T-helper 2 cell treated with Interferon-gamma antibody and Interleukin-4, amounts not matched to agents 5 μg/mL and 100 μg/mL, for 36 hours (primary cell): ENCODE measurements around the gene ARL6IP4.
A peak's percentile ranks its signal among the peaks of the same experiment; 100 is the strongest.

Experiments used
- DNase-seq: peaks from one replicate; pipeline ENCODE4 v3.0.0; 2021; ENCODE audit warnings: low spot score
- H3K27ac Mint-ChIP-seq: one replicate; pipeline ENCODE4 v1.8.0; 2021; ENCODE audit warnings: mild to moderate bottlenecking, mixed read lengths
- H3K27me3 Mint-ChIP-seq: one replicate; pipeline ENCODE4 v1.8.0; 2021; ENCODE audit warnings: low read depth, mixed read lengths
- H3K36me3 Mint-ChIP-seq: one replicate; pipeline ENCODE4 v1.8.0; 2021; ENCODE audit warnings: low read depth, mixed read lengths
- H3K4me1 Mint-ChIP-seq: one replicate; pipeline ENCODE4 v1.8.0; 2021; ENCODE audit warnings: low read depth, mixed read lengths
- H3K4me3 Mint-ChIP-seq: one replicate; pipeline ENCODE4 v1.8.0; 2022; ENCODE audit warnings: mild to moderate bottlenecking, moderate library complexity, mixed read lengths
- H3K9me3 Mint-ChIP-seq: one replicate; pipeline ENCODE4 v1.8.0; 2021; ENCODE audit warnings: mixed read lengths

Gene ARL6IP4

DNA sequence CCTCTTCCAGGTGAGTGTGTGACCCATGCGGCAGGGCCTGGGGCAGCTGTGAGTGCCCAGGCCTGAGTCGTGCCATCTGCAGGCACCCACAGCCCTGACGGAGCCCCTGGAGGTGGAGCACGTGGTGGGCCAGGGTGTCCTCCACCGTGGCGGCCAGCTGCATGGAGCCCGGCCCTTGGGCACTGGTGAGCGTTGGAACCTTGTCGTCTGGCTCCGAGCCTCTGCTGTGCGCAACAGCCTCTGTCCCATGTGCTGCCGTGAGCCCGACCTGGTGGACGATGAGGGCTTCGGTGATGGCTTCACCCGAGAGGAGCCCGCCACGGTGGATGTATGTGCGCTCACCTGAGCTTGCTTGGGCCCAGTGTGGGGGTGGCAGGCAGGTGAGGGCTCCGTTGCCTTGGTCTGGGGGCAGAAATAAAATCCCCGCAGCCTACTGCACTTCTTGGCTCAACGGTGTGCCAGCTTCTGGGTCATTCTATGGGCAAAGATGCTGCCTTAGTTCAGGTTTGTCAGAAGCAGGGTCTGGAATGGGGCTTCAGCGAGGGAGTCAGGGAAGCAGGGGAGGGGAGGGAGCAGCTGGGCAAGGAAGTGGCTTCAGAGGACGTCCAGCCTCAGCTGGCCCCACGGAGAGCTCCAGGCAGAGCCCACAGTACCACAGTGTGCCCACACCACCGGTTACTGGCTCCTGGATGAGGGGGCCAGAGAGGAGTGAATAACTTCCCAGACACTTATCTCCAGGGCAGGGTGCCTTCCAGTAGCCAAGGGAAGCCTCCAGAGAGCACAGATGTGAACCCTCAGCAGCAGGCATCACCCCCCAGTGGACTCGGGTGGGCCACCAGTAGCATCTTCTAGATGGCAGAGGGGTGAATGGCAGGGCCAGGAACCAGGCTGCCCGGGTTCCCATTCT lies 1.2 kb upstream of the ARL6IP4 start:
- H3K36me3 Mint-ChIP-seq: peaks cover 16% of the 10 kb centered on the region
- no peaks in the 10 kb centered on the region for H3K9me3 Mint-ChIP-seq
- peaks cover 31% of the 10 kb centered on the region for H3K4me1 Mint-ChIP-seq
- peak overlapping the region; percentile 93 for H3K4me3 Mint-ChIP-seq
- no peaks in the 10 kb centered on the region for H3K27me3 Mint-ChIP-seq
- DNase-seq: no peak
- peak overlapping the region; percentile 88 for H3K27ac Mint-ChIP-seq

DNA sequence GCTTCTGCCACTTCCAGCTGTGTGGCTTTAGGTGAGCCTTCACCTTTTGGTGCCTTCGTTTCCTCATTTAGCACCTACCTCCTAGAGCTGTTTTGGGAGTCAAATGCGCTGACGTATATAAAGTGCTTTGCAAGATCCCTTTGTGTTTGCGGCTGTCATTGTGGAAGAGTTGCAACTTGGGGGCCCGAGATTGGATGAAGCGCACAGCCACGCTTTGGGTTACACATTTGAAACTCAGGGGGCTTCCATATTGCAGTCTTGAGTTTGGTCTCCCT lies 636 bp upstream of the ARL6IP4 start:
- no peaks in the 10 kb centered on the region for H3K27me3 Mint-ChIP-seq
- H3K4me1 Mint-ChIP-seq: peaks cover 32% of the 10 kb centered on the region
- H3K9me3 Mint-ChIP-seq: no peaks in the 10 kb centered on the region
- peaks cover 20% of the 10 kb centered on the region for H3K36me3 Mint-ChIP-seq
- peak overlapping the region; percentile 93 for H3K4me3 Mint-ChIP-seq
- peak overlapping the region; percentile 88 for H3K27ac Mint-ChIP-seq
- DNase-seq: no peak

DNA sequence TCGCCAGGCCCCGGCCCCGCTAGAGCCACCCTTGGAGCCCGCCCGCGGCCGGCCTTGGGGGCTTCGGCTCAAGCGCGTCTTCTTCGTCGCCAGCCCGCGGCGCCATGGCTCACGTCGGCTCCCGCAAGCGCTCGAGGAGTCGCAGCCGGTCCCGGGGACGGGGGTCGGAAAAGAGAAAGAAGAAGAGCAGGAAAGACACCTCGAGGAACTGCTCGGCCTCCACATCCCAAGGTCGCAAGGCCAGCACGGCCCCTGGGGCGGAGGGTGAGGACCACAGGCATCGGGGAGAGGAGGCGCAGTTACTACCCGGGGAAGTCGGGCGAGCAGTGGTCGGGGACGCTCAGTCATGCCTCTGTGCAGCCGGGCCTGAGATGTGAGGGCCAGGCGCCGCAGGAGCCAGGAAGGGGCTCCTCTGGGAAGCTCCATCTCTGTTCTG lies 573 bp downstream of the ARL6IP4 start:
- H3K36me3 Mint-ChIP-seq: peaks cover 22% of the 10 kb centered on the region
- H3K27ac Mint-ChIP-seq: peak overlapping the region; percentile 80
- peaks cover 29% of the 10 kb centered on the region for H3K4me1 Mint-ChIP-seq
- H3K27me3 Mint-ChIP-seq: no peaks in the 10 kb centered on the region
- no peak for DNase-seq
- H3K4me3 Mint-ChIP-seq: peak overlapping the region; percentile 89
- no peaks in the 10 kb centered on the region for H3K9me3 Mint-ChIP-seq

DNA sequence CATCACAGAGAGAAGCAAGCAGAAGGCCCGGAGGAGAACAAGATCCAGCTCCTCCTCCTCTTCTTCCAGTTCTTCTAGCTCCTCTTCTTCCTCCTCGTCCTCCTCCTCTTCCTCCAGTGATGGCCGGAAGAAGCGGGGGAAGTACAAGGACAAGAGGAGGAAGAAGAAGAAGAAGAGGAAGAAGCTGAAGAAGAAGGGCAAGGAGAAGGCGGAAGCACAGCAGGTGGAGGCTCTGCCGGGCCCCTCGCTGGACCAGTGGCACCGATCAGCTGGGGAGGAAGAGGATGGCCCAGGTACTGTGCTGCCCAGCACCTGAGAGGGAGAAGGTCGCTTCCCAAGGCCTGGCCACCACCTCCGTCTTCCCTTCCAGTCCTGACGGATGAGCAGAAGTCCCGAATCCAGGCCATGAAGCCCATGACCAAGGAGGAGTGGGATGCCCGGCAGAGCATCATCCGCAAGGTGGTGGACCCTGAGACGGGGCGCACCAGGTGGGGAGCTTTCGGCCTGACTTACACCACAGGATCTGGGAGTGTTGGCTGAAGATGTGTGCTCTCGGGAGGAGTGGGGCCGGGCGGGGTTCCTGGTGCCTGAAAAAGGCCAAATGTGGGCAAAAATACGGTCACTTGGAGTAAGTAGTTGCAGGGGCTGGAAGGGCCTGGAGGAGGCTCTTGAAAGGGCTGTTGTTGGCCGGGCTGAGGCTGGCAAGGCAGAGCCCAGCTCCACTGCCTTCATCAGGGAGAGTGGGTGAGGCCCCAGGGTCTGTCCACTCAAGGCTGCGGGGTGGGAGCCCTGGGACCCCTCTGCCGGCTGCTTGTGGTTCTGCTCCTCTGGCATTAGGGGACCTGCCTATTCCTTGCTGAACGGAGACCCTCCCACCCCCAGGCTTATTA lies 1.4 kb downstream of the ARL6IP4 start:
- peaks cover 22% of the 10 kb centered on the region for H3K36me3 Mint-ChIP-seq
- H3K27ac Mint-ChIP-seq: peak overlapping the region; percentile 80
- no peak for DNase-seq
- peak overlapping the region; percentile 89 for H3K4me3 Mint-ChIP-seq
- no peaks in the 10 kb centered on the region for H3K27me3 Mint-ChIP-seq
- peaks cover 24% of the 10 kb centered on the region for H3K4me1 Mint-ChIP-seq
- H3K9me3 Mint-ChIP-seq: no peaks in the 10 kb centered on the region

DNA sequence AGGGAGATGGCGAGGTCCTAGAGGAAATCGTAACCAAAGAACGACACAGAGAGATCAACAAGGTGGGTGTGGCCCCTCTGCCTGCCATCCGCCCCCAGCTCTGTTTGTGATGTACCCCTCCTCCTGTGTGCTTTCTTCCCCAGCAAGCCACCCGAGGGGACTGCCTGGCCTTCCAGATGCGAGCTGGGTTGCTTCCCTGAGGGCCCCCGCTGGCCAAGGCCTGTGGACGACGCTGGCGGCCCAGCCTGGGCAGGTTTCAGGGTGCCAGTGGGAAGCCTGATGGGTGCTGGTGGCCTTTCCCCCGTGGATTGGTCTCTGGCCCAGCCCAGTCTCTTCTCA lies 2.0 kb downstream of the ARL6IP4 start:
- Mint-ChIP-seq H3K4me1 (peaks cover 24% of the 10 kb centered on the region), H3K27me3 (no peaks in the 10 kb centered on the region), H3K4me3 (peak overlapping the region; percentile 89), H3K27ac (peak overlapping the region; percentile 10), H3K9me3 (no peaks in the 10 kb centered on the region), H3K36me3 (peaks cover 22% of the 10 kb centered on the region)
- DNase-seq: no peak

DNA sequence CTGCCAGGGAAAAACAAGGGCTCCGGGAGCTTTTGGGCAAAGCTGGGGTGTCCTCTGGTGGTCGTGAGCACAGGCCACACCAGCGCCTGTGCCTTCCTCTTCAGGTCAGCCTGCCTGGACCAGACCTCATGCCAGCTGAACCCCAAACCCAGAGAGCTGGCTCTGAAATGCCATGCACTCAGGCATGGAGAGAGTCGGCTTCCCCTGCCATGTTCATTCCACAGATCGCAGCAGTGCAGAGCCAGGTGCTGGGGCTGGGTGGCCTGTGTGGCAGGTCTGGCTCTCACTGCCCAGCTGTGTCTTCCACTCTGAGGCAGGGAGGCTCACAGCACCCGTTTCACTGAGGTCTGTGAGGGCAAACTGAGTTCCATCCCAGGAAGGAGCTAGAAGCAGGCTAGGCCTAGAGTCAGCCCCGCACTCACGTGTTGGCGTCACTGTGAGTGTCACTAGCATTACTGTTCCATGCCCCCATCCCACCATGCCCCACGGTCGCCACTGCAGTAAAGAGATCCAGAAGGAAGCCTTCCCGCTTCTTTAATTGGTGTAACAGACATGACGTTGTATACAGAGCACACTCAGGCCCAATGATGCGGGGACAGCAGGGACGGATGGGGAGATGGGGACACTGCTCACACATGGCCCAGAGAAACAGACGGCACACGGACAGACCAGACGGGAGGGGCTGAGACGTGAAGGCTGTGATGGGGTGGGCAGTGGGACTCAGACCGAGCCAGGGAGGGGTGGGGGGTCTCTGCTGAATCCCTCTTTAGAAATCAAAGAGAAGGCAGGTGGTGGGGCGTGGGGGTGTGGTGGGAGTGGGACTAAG lies 2.7 kb downstream of the ARL6IP4 start:
- Mint-ChIP-seq H3K27me3 (no peaks in the 10 kb centered on the region), H3K4me1 (peaks cover 24% of the 10 kb centered on the region), H3K4me3 (peak overlapping the region; percentile 89), H3K9me3 (no peaks in the 10 kb centered on the region), H3K36me3 (peaks cover 22% of the 10 kb centered on the region), H3K27ac (peak overlapping the region; percentile 22)
- DNase-seq: no peak

DNA sequence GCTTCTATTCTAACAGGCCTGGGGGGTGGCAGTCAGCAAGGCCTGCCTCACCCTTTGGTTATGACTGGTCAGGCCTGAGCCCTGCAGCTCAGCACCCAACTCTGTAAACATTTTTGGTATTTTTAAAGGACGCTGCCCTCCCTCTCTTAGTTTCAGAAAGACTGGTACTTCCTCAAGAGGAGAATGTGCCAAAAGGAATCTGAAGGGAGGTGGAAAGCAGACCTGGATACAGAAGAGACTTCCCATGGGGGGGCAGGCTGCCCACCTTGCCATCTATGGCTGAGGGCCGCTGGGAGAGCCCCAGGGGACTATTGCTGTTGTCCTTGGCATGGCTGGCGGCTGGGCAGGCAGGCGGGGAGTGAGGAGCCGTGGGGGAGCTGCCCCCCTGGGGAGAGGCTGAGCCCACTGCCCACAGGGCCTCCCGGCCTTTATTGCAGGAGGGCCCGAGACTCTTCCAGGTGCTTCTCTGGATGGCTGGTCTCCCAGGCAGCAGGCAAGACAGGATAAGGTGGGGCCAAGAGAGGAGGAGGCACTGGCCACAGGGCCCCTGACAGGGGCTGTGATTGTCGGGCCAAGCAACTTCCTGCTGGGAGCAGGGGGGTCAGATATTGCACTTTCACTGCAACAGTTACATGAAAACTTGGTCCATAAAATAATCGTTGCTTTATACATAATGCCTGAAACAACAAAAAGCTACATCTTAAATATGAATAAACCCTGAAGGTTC lies 3.5 kb downstream of the ARL6IP4 start:
- Mint-ChIP-seq H3K27ac (peak overlapping the region; percentile 22), H3K4me3 (peak overlapping the region; percentile 18), H3K4me1 (peaks cover 24% of the 10 kb centered on the region), H3K27me3 (no peaks in the 10 kb centered on the region), H3K36me3 (peaks cover 22% of the 10 kb centered on the region), H3K9me3 (no peaks in the 10 kb centered on the region)
- no peak for DNase-seq

DNA sequence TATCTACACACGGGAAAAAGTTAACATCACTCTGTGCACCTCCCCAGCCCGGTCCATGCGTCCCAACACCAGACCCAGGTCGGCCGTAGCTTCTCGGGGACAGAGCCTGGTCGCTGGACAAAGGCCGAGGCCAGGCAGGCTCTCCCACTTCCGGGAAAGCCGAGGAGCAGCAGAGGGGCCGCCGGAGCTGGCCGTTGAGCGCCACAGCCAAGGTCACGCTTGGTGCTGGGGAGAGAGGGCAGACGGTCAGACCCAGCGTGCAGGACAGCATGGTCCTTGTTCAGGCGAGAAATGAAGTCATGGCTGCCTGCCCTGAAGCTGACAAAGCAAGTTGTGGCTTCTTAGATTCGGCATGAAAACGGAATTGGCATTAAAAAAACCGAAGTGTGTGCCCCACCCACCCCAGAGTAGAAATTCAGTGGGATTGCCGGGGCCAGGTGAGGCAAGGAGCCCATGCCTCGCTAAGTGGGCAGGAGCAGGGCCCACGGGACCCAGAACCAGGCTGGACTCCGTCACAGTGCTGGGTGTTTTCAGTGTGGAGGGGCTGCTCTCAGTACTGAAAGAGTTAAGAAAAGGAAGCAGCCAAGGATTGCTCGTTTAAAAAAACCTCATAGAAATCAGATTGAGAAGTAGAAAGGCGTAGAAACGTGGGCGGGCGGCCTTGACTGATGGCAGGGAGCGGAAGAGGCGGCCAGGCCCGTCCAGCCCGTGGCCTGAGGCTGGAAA lies 4.3 kb downstream of the ARL6IP4 start:
- Mint-ChIP-seq H3K4me3 (no peak overlapping the region), H3K27ac (peak overlapping the region; percentile 17), H3K9me3 (no peaks in the 10 kb centered on the region), H3K4me1 (peaks cover 24% of the 10 kb centered on the region), H3K36me3 (peaks cover 22% of the 10 kb centered on the region), H3K27me3 (no peaks in the 10 kb centered on the region)
- DNase-seq: no peak

DNA sequence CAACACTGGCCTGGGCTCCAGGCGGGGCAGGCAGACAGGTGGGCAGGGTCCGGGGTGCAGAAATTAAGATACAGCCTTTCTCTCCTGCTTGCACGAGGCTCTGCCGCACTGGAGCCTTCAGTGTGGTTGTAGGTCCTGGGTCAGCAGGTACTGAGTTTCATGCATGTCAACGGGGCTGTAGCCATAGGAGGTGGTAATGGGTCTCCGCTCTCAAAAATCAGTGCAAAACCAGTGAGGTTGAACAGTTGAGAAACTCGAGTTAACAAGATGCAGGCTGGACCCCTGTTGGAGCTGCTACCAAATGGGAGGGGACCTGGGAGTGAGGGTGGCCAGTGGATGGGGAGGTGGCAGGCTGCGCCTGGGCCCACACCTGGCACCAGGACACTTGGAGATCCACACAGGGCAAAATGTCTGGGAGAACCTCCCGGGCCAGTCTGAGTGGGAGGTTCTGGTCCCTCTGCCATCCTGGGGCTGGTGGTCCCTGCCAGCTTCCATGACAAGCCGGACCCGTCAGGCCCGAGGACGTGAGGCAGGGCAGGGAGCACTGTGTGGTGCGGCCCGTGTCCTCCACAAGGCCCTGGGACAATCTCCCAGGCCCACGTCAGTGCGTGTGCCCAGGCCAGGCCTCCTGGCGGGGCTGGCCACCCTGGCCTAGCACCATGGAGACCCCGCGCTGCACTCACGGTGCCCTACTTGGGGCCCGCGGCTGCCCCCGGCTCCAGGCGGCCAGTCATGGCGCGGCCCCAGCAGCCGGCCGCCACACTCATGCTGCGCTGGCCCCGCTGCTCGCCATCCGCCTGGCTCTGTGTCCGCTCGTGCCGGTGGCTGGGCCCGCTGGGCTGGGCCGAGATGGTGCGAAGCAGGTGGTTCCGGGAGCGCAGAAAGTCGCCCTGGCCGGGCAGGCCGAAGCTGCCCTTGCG lies 5.1 kb downstream of the ARL6IP4 start:
- no peaks in the 10 kb centered on the region for H3K27me3 Mint-ChIP-seq
- no peak overlapping the region for H3K4me3 Mint-ChIP-seq
- no peak for DNase-seq
- peaks cover 22% of the 10 kb centered on the region for H3K36me3 Mint-ChIP-seq
- H3K4me1 Mint-ChIP-seq: peaks cover 21% of the 10 kb centered on the region
- H3K27ac Mint-ChIP-seq: no peak overlapping the region
- H3K9me3 Mint-ChIP-seq: no peaks in the 10 kb centered on the region

DNA sequence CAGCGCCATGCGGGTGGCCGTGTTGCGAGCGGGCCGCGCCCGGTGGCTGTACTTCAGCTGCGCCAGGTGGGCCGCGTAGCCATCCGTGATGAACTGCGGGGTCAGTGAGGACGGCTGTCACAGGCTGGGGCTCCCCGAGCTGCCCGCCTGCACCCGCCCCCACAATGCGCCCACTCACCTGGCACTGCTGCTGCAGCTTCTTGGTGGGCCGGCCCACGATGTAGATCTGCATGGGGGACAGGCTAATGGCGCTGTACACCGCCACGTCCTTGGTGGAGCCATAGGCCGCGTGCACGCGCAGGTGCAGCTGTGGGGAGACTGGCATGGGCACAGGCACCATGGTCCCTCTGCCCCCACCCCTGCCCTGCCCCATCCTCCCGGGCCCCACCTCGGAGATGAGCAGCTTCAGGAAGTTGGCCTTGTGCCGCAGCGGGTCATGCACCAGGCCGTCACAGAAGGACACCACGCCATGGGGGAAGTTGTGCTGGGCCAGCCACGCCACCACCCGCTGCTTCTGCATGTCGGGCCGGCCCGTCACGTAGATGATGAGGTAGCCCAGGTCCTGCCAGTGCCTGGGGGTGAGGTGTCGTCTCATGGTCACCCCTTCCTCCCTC lies 5.9 kb downstream of the ARL6IP4 start:
- Mint-ChIP-seq H3K4me3 (no peak overlapping the region), H3K36me3 (peaks cover 22% of the 10 kb centered on the region), H3K27ac (no peak overlapping the region), H3K9me3 (no peaks in the 10 kb centered on the region), H3K27me3 (no peaks in the 10 kb centered on the region), H3K4me1 (peaks cover 21% of the 10 kb centered on the region)
- no peak for DNase-seq

DNA sequence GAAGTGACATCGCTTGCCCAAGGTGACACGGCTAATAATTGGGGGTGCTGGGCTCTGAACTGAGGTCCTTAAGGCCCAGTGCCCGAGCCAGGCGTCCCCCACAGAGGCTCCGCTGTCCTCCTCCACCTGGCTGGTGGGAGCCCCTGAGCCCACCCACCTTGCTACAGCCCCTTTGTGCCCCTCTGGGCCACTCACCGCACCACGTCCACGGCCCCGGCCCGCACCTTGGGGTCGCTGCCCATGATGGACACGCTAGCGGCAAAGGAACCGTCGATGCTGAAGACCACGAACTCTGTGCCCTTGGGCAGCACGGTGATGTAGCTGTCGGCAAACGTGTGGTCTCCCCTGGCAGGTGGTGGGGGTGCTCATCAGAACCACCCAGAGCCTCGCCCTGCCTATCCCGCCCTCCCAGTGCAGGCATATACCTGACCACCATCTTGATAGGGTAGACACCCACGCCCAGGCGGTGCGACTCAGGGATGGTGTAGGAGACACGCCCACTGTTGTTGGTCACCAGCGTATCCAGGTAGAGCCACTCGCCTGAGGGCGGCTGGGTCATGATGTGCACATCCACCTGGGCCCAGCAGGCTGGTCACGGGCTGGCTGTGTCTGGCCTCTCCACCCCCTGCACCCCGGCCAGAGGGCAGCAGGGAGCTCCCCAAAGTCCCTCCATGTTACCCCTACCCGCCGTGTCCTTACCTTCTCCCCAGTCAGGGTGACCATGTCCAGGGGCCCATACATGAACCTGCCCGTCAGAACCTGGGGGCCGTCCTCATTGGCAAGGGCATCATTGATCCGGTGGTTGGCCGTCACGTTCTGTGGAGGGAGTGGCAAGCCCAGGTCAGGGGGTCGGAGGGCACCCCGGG lies 6.8 kb downstream of the ARL6IP4 start:
- DNase-seq: no peak
- Mint-ChIP-seq H3K4me1 (peaks cover 15% of the 10 kb centered on the region), H3K9me3 (no peaks in the 10 kb centered on the region), H3K27me3 (no peaks in the 10 kb centered on the region), H3K4me3 (no peak overlapping the region), H3K27ac (no peak overlapping the region), H3K36me3 (peaks cover 17% of the 10 kb centered on the region)
